Measurements from ENCODE around the gene MCTP2. TPM values are rescaled to one million over a fixed set of nuclear protein-coding genes. Genes with fewer than 3 reads are reported as not detected.

MCTP2 gene
- total RNA-seq, 3 donors from 2014 or later: 41.9 to 89.3 (median 83.7) TPM

DNA sequence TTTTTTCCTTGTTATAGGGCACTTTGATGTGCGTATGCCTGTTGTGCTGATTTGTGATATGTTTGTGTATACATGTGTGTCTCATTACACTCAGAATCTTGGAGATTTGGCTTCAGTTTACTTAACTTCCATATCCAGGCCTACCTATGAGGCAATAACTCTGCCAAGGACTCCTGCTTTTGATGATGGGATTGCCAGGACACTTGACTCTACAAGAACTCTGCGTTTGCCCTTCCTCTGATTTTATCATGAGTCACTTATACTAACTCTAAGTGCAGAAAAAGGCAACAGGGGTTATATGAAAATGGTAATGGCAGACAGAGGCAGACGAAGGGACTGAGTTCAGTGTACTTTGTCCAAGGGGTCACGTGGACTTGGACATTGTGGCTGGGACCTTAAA is 33.6 kb downstream of the MCTP2 start:
- DNase-seq: no peak
- Histone ChIP-seq H3K4me3 (no peak overlapping the region), H3K9me3 (no peaks in the 10 kb centered on the region), H3K36me3 (ENCODE audit: low read depth) (no peaks in the 10 kb centered on the region), H3K4me1 (ENCODE audit: low read depth) (no peaks in the 10 kb centered on the region)
- TF ChIP-seq, protein P1, sequence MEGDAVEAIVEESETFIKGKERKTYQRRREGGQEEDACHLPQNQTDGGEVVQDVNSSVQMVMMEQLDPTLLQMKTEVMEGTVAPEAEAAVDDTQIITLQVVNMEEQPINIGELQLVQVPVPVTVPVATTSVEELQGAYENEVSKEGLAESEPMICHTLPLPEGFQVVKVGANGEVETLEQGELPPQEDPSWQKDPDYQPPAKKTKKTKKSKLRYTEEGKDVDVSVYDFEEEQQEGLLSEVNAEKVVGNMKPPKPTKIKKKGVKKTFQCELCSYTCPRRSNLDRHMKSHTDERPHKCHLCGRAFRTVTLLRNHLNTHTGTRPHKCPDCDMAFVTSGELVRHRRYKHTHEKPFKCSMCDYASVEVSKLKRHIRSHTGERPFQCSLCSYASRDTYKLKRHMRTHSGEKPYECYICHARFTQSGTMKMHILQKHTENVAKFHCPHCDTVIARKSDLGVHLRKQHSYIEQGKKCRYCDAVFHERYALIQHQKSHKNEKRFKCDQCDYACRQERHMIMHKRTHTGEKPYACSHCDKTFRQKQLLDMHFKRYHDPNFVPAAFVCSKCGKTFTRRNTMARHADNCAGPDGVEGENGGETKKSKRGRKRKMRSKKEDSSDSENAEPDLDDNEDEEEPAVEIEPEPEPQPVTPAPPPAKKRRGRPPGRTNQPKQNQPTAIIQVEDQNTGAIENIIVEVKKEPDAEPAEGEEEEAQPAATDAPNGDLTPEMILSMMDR (IDR thresholded peaks at IDR 0.05): no peak
- ATAC-seq: peak; percentile 28
- intact Hi-C loops (cut with DNase I, micrococcal nuclease): no loop called here

GRCh38 chr15:94265982-94266381 is 34.6 kb downstream of the MCTP2 start:
- Histone ChIP-seq H3K9me3 (no peaks in the 10 kb centered on the region), H3K4me3 (no peak overlapping the region), H3K4me1 (ENCODE audit: low read depth) (no peaks in the 10 kb centered on the region), H3K36me3 (ENCODE audit: low read depth) (no peaks in the 10 kb centered on the region)
- TF ChIP-seq, protein P1 (IDR thresholded peaks at IDR 0.05): no peak
- intact Hi-C loops (cut with DNase I, micrococcal nuclease): no loop called here
- no peak for DNase-seq
- ATAC-seq: no peak

DNA sequence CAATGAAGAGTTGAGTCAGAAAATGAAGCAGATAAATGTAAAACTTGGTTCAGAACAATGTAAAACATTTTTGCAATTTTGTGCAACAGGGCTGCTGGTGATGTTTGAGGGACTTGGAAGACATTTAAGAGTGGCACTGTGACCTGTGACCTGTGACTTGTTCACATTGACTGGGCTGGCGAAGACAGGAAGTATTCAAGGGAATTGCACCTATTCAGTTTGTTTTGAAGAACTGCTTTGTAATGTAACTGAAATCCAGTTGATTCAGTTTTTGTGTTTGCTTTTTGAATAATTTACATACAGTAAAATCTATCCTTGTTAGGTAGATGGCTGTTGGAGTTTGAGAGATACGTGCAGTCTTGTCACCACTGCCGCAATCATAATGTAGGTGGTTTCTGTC is 35.4 kb downstream of the MCTP2 start:
- Histone ChIP-seq H3K9me3 (no peaks in the 10 kb centered on the region), H3K4me3 (no peak overlapping the region), H3K36me3 (ENCODE audit: low read depth) (no peaks in the 10 kb centered on the region), H3K4me1 (ENCODE audit: low read depth) (peaks cover 3% of the 10 kb centered on the region)
- no peak for DNase-seq
- intact Hi-C loops (cut with DNase I, micrococcal nuclease): no loop called here
- TF ChIP-seq, protein P1 (IDR thresholded peaks at IDR 0.05): no peak
- peak; percentile 75 for ATAC-seq

GRCh38 chr15:94269954-94270353 is 38.6 kb downstream of the MCTP2 start:
- Histone ChIP-seq H3K9me3 (no peaks in the 10 kb centered on the region), H3K4me1 (ENCODE audit: low read depth) (peaks cover 5% of the 10 kb centered on the region), H3K4me3 (no peak overlapping the region), H3K36me3 (ENCODE audit: low read depth) (no peaks in the 10 kb centered on the region)
- DNase-seq (no peak), ATAC-seq (no peak)
- TF ChIP-seq, protein P1 (IDR thresholded peaks at IDR 0.05): no peak
- intact Hi-C loops (cut with DNase I, micrococcal nuclease): no loop called here

DNA sequence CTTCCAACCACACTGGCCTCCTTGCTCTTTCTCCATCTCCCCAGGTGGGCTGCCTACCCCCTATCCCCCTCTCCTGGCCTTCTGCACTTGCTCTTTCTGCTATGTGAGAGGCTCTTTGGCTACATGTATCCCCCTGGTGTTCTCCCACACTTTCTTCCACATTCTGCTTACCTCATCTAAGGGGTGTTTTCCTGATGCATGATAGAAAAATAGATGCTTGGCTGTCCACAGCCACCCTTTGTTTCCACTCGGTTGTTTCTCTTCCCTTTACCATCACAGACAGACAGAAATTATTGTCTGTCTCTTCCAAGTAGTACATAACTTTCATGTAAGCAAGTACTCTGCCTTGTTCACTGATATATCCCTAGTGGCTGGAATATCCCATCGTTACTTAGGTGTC is 39.2 kb downstream of the MCTP2 start:
- Histone ChIP-seq H3K9me3 (no peaks in the 10 kb centered on the region), H3K36me3 (ENCODE audit: low read depth) (no peaks in the 10 kb centered on the region), H3K4me1 (ENCODE audit: low read depth) (peaks cover 5% of the 10 kb centered on the region), H3K4me3 (no peak overlapping the region)
- no peak for DNase-seq
- ATAC-seq: no peak
- TF ChIP-seq, protein P1 (IDR thresholded peaks at IDR 0.05): no peak
- intact Hi-C loops (cut with DNase I, micrococcal nuclease): no loop called here

- Histone ChIP-seq H3K4me1 (ENCODE audit: low read depth) (peaks cover 5% of the 10 kb centered on the region), H3K9me3 (no peaks in the 10 kb centered on the region), H3K36me3 (ENCODE audit: low read depth) (no peaks in the 10 kb centered on the region), H3K4me3 (no peak overlapping the region)
- TF ChIP-seq, protein P1 (IDR thresholded peaks at IDR 0.05): no peak
- ATAC-seq: peak; percentile 27
- no peak for DNase-seq
- intact Hi-C loops (cut with DNase I, micrococcal nuclease): no loop called here
Observed at GRCh38 chr15:94272251-94272898, 41.0 kb downstream of the MCTP2 start.

Measured in mucosa of descending colon (tissue), 3 donors.